AG09319 (cell line): Measurements from ENCODE around the gene DEFB123.
A peak's percentile ranks its signal among the peaks of the same experiment; 100 is the strongest.

Experiments used
- DNase-seq: peaks from one replicate; pipeline ENCODE4 v3.0.0-alpha.2; 2010; ENCODE audit warnings: low read depth; ENCODE audit errors: extremely low read depth
- TF ChIP-seq, protein P1 (sequence below): IDR thresholded peaks from 2 replicates; pipeline ENCODE4 v1.5.1; 2011; ENCODE audit warnings: low read depth, mild to moderate bottlenecking, inconsistent platforms, low read length, moderate library complexity

The DEFB123 gene

DNA sequence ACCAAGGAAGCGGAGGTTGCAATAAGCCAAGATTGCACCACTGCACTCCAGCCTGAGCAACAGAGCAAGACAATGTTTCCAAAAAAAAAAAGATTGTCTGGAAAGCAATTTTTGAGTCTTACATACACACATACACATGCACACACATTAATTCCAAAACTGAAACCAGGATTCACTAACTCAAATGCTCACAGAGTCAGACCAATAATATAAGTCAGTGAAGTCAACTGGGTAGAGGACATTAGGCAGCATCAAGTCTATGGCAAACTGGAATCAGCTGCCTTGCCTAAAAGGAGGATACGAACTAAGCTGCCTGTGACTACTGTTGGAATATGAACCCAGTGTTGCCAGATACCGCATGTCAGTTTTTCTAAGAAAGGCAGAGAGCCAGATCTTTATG lies 50.3 kb downstream of the DEFB123 start:
- no peak for DNase-seq
- TF ChIP-seq, protein P1, sequence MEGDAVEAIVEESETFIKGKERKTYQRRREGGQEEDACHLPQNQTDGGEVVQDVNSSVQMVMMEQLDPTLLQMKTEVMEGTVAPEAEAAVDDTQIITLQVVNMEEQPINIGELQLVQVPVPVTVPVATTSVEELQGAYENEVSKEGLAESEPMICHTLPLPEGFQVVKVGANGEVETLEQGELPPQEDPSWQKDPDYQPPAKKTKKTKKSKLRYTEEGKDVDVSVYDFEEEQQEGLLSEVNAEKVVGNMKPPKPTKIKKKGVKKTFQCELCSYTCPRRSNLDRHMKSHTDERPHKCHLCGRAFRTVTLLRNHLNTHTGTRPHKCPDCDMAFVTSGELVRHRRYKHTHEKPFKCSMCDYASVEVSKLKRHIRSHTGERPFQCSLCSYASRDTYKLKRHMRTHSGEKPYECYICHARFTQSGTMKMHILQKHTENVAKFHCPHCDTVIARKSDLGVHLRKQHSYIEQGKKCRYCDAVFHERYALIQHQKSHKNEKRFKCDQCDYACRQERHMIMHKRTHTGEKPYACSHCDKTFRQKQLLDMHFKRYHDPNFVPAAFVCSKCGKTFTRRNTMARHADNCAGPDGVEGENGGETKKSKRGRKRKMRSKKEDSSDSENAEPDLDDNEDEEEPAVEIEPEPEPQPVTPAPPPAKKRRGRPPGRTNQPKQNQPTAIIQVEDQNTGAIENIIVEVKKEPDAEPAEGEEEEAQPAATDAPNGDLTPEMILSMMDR, result no peak

GRCh38 chr20:31494131-31494530 lies 53.7 kb downstream of the DEFB123 start:
- DNase-seq, result no peak
- TF ChIP-seq, protein P1, result peak; percentile 40

DNA sequence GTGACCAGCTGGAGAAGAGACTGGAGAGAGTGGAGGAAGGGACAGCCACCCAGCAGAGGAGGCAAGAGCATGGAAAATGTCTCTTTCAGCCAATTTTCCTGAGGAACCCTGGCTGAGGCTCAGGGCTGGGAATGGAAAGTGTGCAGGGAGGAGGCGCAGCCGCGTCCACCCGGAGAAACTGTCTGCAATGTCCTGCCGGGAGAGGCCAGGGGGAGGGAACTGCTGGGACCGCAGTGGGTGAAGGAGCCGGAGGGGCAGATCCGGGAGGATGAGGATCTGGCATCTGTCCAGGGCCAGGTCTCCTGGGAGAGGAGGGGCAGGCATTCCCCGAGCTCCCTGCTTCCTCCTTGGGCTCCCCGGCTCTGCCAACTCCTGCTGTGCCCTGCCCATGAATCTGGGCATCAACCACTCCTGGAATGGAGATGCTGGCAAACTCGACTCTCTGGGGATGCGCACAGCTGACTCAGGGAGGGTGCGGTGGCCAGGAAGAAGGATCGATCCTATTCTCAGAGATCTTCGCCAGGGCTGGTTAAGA lies 56.4 kb downstream of the DEFB123 start:
- TF ChIP-seq, protein P1, result no peak
- no peak for DNase-seq

GRCh38 chr20:31497838-31498540 lies 57.6 kb downstream of the DEFB123 start:
- TF ChIP-seq, protein P1, result no peak
- DNase-seq, result no peak
